ENCODE data around the gene DOP1B.

- TF ChIP-seq CTCF (conservative IDR thresholded peaks at IDR 0.05; ENCODE audit: low read length) (no peak), EZH2phosphoT487 (IDR thresholded peaks at IDR 0.05; ENCODE audit: borderline replicate concordance, low read depth, low read length) (no peak)
Observed at GRCh38 chr21:36127250-36127904, 29.2 kb upstream of the DOP1B start.

Data from OCI-LY7 (cell line).